Naive thymus-derived CD4-positive, alpha-beta T cell (primary cell): Measurements from ENCODE around the gene GPR161. TPM values are rescaled to one million over a fixed set of nuclear protein-coding genes. Genes with fewer than 3 reads are reported as not detected.
A peak's percentile ranks its signal among the peaks of the same experiment; 100 is the strongest.

Source experiments
- ATAC-seq: fragments of 150-1000 bp; cut with Tn5 transposase; 2 replicates; pipeline ENCODE4 v1.10.0; 2021; ENCODE audit warnings: mild to moderate bottlenecking, moderate library complexity
- CTCF ChIA-PET: fragments of 350-600 bp; sonication (Branson Sonifier 250); formaldehyde crosslinking; loops from one replicate; lab custom pipeline; 2021; ENCODE audit warnings: antibody characterized with exemption; lab: Charles Lee
- POLR2A ChIA-PET: fragments of 350-600 bp; sonication (Branson Sonifier 250); formaldehyde crosslinking; loops from one replicate; lab custom pipeline; 2021; ENCODE audit warnings: antibody characterized with exemption, inconsistent platforms; lab: Charles Lee
- DNase-seq, 9 donors: peaks; one replicate each; pipeline versions ENCODE4 v3.0.0 to v3.0.0-alpha.2; 2020 to 2022; ENCODE audit warnings: mixed read lengths in 1 of 9
- H3K27ac ChIP-seq: one replicate; pipeline ENCODE4 v1.7.0; 2013; ENCODE audit warnings: mild to moderate bottlenecking, low read depth, low read length, moderate library complexity
- H3K27me3 ChIP-seq, 2 donors: one replicate each; pipeline ENCODE4 v1.7.0; 2013; ENCODE audit warnings: low read length in 2 of 2, mild to moderate bottlenecking in 2 of 2, moderate library complexity in 2 of 2; ENCODE audit not compliant: control insufficient read depth in 2 of 2, insufficient read depth in 2 of 2
- H3K36me3 ChIP-seq, 3 experiments: 1 replicate in 2 of 3; 2 replicates in 1 of 3; pipeline ENCODE4 v1.7.0; 2013; ENCODE audit warnings: low read length in 3 of 3, mild to moderate bottlenecking in 3 of 3, moderate library complexity in 1 of 3; ENCODE audit not compliant: insufficient read depth in 3 of 3, control insufficient read depth in 2 of 3
- H3K4me1 ChIP-seq, 2 donors: one replicate each; pipeline ENCODE4 v1.7.0; 2013; ENCODE audit warnings: low read length in 2 of 2, mild to moderate bottlenecking in 2 of 2, moderate library complexity in 1 of 2; ENCODE audit not compliant: control insufficient read depth in 2 of 2, insufficient read depth in 2 of 2
- H3K4me3 ChIP-seq: 2 replicates; pipeline ENCODE4 v1.7.0; 2013; ENCODE audit warnings: mild to moderate bottlenecking, low read length
- H3K9me3 ChIP-seq, 3 experiments: 1 replicate in 2 of 3; 2 replicates in 1 of 3; pipeline ENCODE4 v1.7.0; 2013; ENCODE audit warnings: low read length in 3 of 3; ENCODE audit not compliant: control insufficient read depth in 2 of 3
- H3K27ac Mint-ChIP-seq, 9 donors: one replicate each; pipeline ENCODE4 v1.8.0; 2020 to 2022; ENCODE audit warnings: mixed read lengths in 9 of 9, mild to moderate bottlenecking in 8 of 9, moderate library complexity in 5 of 9, inconsistent platforms in 2 of 9
- H3K27me3 Mint-ChIP-seq, 5 donors: one replicate each; pipeline ENCODE4 v1.8.0; 2021 to 2022; ENCODE audit warnings: mixed read lengths in 5 of 5, mild to moderate bottlenecking in 1 of 5
- H3K36me3 Mint-ChIP-seq, 5 donors: one replicate each; pipeline ENCODE4 v1.8.0; 2020 to 2022; ENCODE audit warnings: mixed read lengths in 5 of 5, mild to moderate bottlenecking in 3 of 5, inconsistent platforms in 1 of 5
- H3K4me1 Mint-ChIP-seq, 7 donors: one replicate each; pipeline ENCODE4 v1.8.0; 2020 to 2022; ENCODE audit warnings: mixed read lengths in 7 of 7, mild to moderate bottlenecking in 3 of 7, inconsistent platforms in 1 of 7
- H3K4me3 Mint-ChIP-seq, 10 donors: one replicate each; pipeline ENCODE4 v1.8.0; 2020 to 2022; ENCODE audit warnings: mild to moderate bottlenecking in 10 of 10, mixed read lengths in 10 of 10, moderate library complexity in 6 of 10, inconsistent platforms in 2 of 10
- H3K9me3 Mint-ChIP-seq, 11 donors: one replicate each; pipeline ENCODE4 v1.8.0; 2020 to 2022; ENCODE audit warnings: mixed read lengths in 11 of 11, mild to moderate bottlenecking in 4 of 11, inconsistent platforms in 1 of 11, moderate library complexity in 1 of 11
- intact Hi-C, 2 donors: fragments of 100-400 bp; cut with micrococcal nuclease; formaldehyde crosslinking; loops; one replicate each; pipeline ENCODE4 v1.15.1; 2023
- polyA plus RNA-seq, 2 donors: library from polyadenylated mRNA; unstranded; fragments of 300-500 nt; fragmentation: Illumina TruSeq; gene quantifications; one replicate each; pipeline ENCODE4 v1.2.3, GENCODE V29; 2021
- total RNA-seq, 6 experiments: library from RNA in 5 of 6; stranded (reverse) in 5 of 6; gene quantifications; 1 replicate in 5 of 6; 2 replicates in 1 of 6; pipeline ENCODE4 v1.2.3 and lab custom pipeline; 2021 to 2026

Gene GPR161
- total and polyA plus RNA-seq, 7 experiments from 2014 or later: 0.05 to 0.60 (median 0.17) TPM; not detected in 3

DNA sequence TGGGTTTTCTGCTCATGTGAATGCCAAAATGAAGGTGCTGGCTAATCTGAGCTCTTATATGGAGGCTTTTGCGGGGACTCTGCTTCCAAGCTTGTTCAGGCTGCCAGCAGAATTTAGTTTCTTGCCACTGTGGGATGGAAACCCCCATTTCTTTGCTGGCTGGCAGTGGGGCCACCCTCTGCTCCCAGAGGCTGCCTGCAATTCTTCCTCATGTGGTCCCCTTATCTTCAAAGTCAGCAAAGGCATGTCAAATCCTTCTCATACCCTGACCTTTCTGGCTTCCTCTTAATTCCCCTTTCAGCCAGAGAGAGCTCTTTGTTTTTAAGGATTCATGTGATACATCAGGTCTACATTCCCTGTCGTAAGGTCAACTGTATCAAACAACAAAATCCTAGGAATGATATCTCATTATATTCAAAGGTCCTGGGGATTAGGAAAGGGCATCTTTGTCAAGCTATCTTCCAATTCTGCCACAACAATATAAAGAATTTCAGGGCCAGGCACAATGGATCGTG, 5.2 kb upstream of the GPR161 start:
- no peak overlapping the region for H3K27ac Mint-ChIP-seq
- DNase-seq (no peak), ATAC-seq (no peak)
- H3K27me3 Mint-ChIP-seq: peaks cover 4 to 45% (median 4%) of the 10 kb centered on the region in 5 donors
- no peak overlapping the region for H3K4me3 Mint-ChIP-seq
- H3K9me3 ChIP-seq: no peaks in the 10 kb centered on the region
- POLR2A ChIA-PET: interaction anchor here (0.6 kb wide), 2 partner anchors 214 to 1019 kb away, joined by 3 to 4 read pairs; no protein-coding TSS in a partner anchor
- H3K36me3 Mint-ChIP-seq: no peaks in the 10 kb centered on the region
- intact Hi-C loops: no loop called here
- H3K4me1 Mint-ChIP-seq: peaks cover 10 to 21% (median 14%) of the 10 kb centered on the region in 7 donors
- no peak overlapping the region for H3K4me3 ChIP-seq
- no peak overlapping the region for H3K27ac ChIP-seq
- no peaks in the 10 kb centered on the region for H3K36me3 ChIP-seq
- no peaks in the 10 kb centered on the region for H3K27me3 ChIP-seq
- H3K9me3 Mint-ChIP-seq: peaks cover 0 to 2% (median 0%) of the 10 kb centered on the region in 11 donors
- peaks cover 0 to 6% of the 10 kb centered on the region in 2 donors for H3K4me1 ChIP-seq
- CTCF ChIA-PET: no interaction called here

- Mint-ChIP-seq H3K36me3 (no peaks in the 10 kb centered on the region), H3K27me3 (peaks cover 20 to 64% (median 23%) of the 10 kb centered on the region in 5 donors), H3K27ac (no peak overlapping the region), H3K4me1 (peaks cover 12 to 23% (median 18%) of the 10 kb centered on the region in 7 donors), H3K4me3 (no peak overlapping the region), H3K9me3 (peaks cover 0 to 2% (median 0%) of the 10 kb centered on the region in 11 donors)
- ATAC-seq (no peak), DNase-seq (no peak)
- Histone ChIP-seq H3K27me3 (peaks cover 0 to 4% of the 10 kb centered on the region in 2 donors), H3K4me3 (no peak overlapping the region), H3K4me1 (peaks cover 4 to 8% of the 10 kb centered on the region in 2 donors), H3K27ac (no peak overlapping the region), H3K36me3 (no peaks in the 10 kb centered on the region), H3K9me3 (no peaks in the 10 kb centered on the region)
- CTCF ChIA-PET: no interaction called here
- POLR2A ChIA-PET: interaction anchor here (0.6 kb wide), 1 partner anchor 431 kb away, joined by 3 read pairs; no protein-coding TSS in a partner anchor
- intact Hi-C loops: no loop called here
These were observed 2.3 kb upstream of the GPR161 start for GRCh38 chr1:168139070-168139469.

DNA sequence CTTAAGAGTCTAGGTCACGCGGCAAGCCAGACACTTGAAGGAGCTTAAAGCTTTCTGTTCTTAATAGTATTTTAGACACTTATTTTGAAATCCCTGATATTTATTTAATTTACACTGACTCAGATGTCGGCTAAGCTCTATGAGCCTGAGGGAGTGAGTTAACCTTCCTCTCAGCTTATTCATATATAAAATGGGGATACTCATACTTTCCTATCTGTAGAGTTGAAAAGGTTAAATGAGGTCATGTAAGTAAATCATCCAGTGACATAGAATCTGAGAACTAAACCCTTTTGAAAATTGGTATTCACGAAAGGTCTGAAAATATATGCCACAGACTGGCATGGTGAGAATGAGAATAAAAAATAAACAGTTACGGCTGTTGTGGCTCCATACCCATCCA, 1.4 kb upstream of the GPR161 start:
- H3K27me3 Mint-ChIP-seq: peaks cover 30 to 67% (median 32%) of the 10 kb centered on the region in 5 donors

GRCh38 chr1:168137515-168137821, 738 bp upstream of the GPR161 start:
- H3K36me3 ChIP-seq: no peaks in the 10 kb centered on the region
- Mint-ChIP-seq H3K36me3 (no peaks in the 10 kb centered on the region), H3K4me1 (peaks cover 12 to 23% (median 18%) of the 10 kb centered on the region in 7 donors), H3K9me3 (peaks cover 0 to 2% (median 0%) of the 10 kb centered on the region in 11 donors), H3K27me3 (peaks cover 36 to 71% (median 37%) of the 10 kb centered on the region in 5 donors), H3K27ac (peak overlapping the region in 6 of 9 donors; percentile 29 to 79 (median 66)), H3K4me3 (peak overlapping the region; percentile 86 to 98 (median 91))
- peak; percentile 17 for ATAC-seq
- no peak overlapping the region for H3K4me3 ChIP-seq
- ChIA-PET POLR2A (no interaction called here), CTCF (no interaction called here)
- no peak for DNase-seq
- intact Hi-C loops: loop anchor here in 1 of 2 donors (2.0 kb wide), 1 partner anchor 41 kb away; the partner anchor contains the start of gene TIPRL
- peaks cover 4 to 8% of the 10 kb centered on the region in 2 donors for H3K4me1 ChIP-seq
- H3K27ac ChIP-seq: no peak overlapping the region
- H3K27me3 ChIP-seq: peaks cover 0 to 4% of the 10 kb centered on the region in 2 donors
- no peaks in the 10 kb centered on the region for H3K9me3 ChIP-seq

More for the DNA sequence above, 1.4 kb upstream of the GPR161 start:
- H3K36me3 ChIP-seq: no peaks in the 10 kb centered on the region
- intact Hi-C loops: no loop called here
- no peak overlapping the region for H3K4me3 ChIP-seq
- CTCF ChIA-PET: no interaction called here
- Mint-ChIP-seq H3K4me1 (peaks cover 12 to 23% (median 18%) of the 10 kb centered on the region in 7 donors), H3K9me3 (peaks cover 0 to 2% (median 0%) of the 10 kb centered on the region in 11 donors), H3K4me3 (peak overlapping the region; percentile 17 to 98 (median 90)), H3K36me3 (no peaks in the 10 kb centered on the region), H3K27ac (no peak overlapping the region)
- DNase-seq: no peak
- no peak for ATAC-seq
- no peak overlapping the region for H3K27ac ChIP-seq
- peaks cover 0 to 4% of the 10 kb centered on the region in 2 donors for H3K27me3 ChIP-seq
- no peaks in the 10 kb centered on the region for H3K9me3 ChIP-seq
- H3K4me1 ChIP-seq: peaks cover 4 to 8% of the 10 kb centered on the region in 2 donors
- POLR2A ChIA-PET: no interaction called here

GRCh38 chr1:168135921-168136708, 615 bp downstream of the GPR161 start:
- intact Hi-C loops: loop anchor here (1.0 to 2.0 kb wide), 2 partner anchors 42 to 43 kb away; partner anchors contain the start of gene TIPRL (in 2 of the 2)
- Histone ChIP-seq H3K9me3 (no peaks in the 10 kb centered on the region), H3K36me3 (no peaks in the 10 kb centered on the region), H3K4me1 (peaks cover 4 to 8% of the 10 kb centered on the region in 2 donors), H3K27ac (no peak overlapping the region), H3K4me3 (peak overlapping the region; percentile 63), H3K27me3 (peaks cover 0 to 4% of the 10 kb centered on the region in 2 donors)
- ChIA-PET CTCF (interaction anchor here (1.3 kb wide), 1 partner anchor 9 kb away, joined by 4 read pairs; no protein-coding TSS in a partner anchor), POLR2A (no interaction called here)
- ATAC-seq (peak; percentile 47), DNase-seq (peak in 5 of 9 donors; percentile 4 to 31 (median 25))
- H3K4me1 Mint-ChIP-seq: peaks cover 12 to 23% (median 18%) of the 10 kb centered on the region in 7 donors
- peak overlapping the region in 5 of 9 donors; percentile 38 to 68 (median 41) for H3K27ac Mint-ChIP-seq
- H3K4me3 Mint-ChIP-seq: peak overlapping the region; percentile 83 to 98 (median 88)
- peaks cover 0 to 4% (median 0%) of the 10 kb centered on the region in 5 donors for H3K36me3 Mint-ChIP-seq
- H3K27me3 Mint-ChIP-seq: peaks cover 44 to 68% (median 48%) of the 10 kb centered on the region in 5 donors
- H3K9me3 Mint-ChIP-seq: peaks cover 0 to 2% (median 0%) of the 10 kb centered on the region in 11 donors

GRCh38 chr1:168135116-168135920, 1.4 kb downstream of the GPR161 start:
- Mint-ChIP-seq H3K9me3 (peaks cover 0 to 2% (median 0%) of the 10 kb centered on the region in 11 donors), H3K27me3 (peaks cover 52 to 66% (median 55%) of the 10 kb centered on the region in 5 donors), H3K36me3 (peaks cover 0 to 4% (median 0%) of the 10 kb centered on the region in 5 donors), H3K27ac (peak overlapping the region in 5 of 9 donors; percentile 38 to 68 (median 41)), H3K4me3 (peak overlapping the region; percentile 83 to 98 (median 88)), H3K4me1 (peaks cover 12 to 23% (median 18%) of the 10 kb centered on the region in 7 donors)
- Histone ChIP-seq H3K36me3 (no peaks in the 10 kb centered on the region), H3K27me3 (peaks cover 0 to 4% of the 10 kb centered on the region in 2 donors), H3K4me1 (peaks cover 4 to 8% of the 10 kb centered on the region in 2 donors), H3K27ac (no peak overlapping the region), H3K9me3 (no peaks in the 10 kb centered on the region), H3K4me3 (peak overlapping the region; percentile 63)
- ATAC-seq (no peak), DNase-seq (no peak)
- ChIA-PET CTCF (interaction anchor here (1.3 kb wide), 1 partner anchor 10 kb away, joined by 4 read pairs; no protein-coding TSS in a partner anchor), POLR2A (interaction anchor here (0.5 kb wide), 1 partner anchor 18 kb away, joined by 5 read pairs; no protein-coding TSS in a partner anchor)
- intact Hi-C loops: loop anchor here in 1 of 2 donors (1.0 kb wide), 1 partner anchor 43 kb away; the partner anchor contains the start of gene TIPRL
